ENCODE measurements around the gene ATG10.

Gene ATG10

DNA sequence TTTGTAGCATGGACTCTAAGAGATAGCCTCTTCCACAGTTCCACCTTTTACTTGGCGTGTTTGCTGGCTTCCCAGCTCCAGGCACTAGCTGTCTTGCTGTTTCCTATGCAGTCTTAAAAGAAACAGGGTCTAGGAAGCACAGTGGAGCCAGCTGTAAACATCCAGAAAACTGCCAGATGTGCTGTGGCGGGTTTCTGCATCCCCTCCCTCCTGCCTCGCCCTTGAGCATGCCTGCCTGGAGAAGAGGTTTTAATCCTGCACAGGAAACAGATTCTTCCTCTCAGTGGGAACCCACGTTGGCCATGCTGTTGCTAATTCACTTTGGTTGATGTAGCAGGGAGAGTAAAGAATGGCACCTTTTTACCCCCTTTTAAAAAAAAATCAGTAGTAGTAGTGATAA, 185.1 kb downstream of the ATG10 start:
- TF ChIP-seq POLR2AphosphoS5 (IDR thresholded peaks at IDR 0.05; ENCODE audit: low read depth, low read length): no peak
- TF ChIP-seq, protein P1, sequence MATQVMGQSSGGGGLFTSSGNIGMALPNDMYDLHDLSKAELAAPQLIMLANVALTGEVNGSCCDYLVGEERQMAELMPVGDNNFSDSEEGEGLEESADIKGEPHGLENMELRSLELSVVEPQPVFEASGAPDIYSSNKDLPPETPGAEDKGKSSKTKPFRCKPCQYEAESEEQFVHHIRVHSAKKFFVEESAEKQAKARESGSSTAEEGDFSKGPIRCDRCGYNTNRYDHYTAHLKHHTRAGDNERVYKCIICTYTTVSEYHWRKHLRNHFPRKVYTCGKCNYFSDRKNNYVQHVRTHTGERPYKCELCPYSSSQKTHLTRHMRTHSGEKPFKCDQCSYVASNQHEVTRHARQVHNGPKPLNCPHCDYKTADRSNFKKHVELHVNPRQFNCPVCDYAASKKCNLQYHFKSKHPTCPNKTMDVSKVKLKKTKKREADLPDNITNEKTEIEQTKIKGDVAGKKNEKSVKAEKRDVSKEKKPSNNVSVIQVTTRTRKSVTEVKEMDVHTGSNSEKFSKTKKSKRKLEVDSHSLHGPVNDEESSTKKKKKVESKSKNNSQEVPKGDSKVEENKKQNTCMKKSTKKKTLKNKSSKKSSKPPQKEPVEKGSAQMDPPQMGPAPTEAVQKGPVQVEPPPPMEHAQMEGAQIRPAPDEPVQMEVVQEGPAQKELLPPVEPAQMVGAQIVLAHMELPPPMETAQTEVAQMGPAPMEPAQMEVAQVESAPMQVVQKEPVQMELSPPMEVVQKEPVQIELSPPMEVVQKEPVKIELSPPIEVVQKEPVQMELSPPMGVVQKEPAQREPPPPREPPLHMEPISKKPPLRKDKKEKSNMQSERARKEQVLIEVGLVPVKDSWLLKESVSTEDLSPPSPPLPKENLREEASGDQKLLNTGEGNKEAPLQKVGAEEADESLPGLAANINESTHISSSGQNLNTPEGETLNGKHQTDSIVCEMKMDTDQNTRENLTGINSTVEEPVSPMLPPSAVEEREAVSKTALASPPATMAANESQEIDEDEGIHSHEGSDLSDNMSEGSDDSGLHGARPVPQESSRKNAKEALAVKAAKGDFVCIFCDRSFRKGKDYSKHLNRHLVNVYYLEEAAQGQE (IDR thresholded peaks at IDR 0.05; ENCODE audit: insufficient read depth in 1 of 2, low read depth in 2 of 2, low read length in 2 of 2): no peak
- no peak for TF ChIP-seq TAF1 (IDR thresholded peaks at IDR 0.05; ENCODE audit: borderline replicate concordance, insufficient read depth, low read length)
- TF ChIP-seq FOXP2 (optimal IDR thresholded peaks at IDR 0.05; ENCODE audit: borderline replicate concordance, extremely low read depth, extremely low read length, insufficient read depth): no peak
- no peak for TF ChIP-seq SIN3A (IDR thresholded peaks at IDR 0.05; ENCODE audit: borderline replicate concordance, insufficient read depth, low read length)

DNA sequence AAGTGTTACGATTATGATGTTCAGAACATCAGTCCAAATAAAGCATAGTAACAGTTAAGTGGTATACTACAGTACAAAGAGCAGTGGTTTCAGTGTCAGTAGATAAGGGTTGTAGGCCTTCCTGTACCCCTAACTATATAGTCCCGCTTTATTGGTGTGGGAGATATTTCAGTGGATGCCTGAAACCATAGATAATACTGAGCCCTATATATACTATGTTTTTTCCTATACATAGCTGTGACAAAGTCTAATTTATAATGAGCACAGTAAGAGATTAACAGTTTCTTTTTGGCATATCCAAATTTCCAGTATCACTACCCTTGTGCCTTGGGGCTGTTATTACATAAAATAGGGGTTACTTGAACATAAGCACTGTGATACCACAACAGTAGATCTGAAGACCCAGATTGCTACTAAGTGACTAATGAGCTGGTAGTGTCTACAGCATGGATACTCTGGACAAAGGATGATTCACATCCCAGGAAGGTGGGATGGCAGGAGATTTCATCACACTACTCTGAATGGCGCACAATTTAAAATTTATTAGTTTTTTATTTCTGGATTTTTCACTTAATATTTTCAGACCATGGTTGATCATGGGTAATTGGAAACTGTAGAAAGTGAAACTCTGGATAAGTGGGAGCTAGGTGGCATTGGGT, 187.1 kb downstream of the ATG10 start:
- TF ChIP-seq SIN3A (IDR thresholded peaks at IDR 0.05; ENCODE audit: borderline replicate concordance, insufficient read depth, low read length) (no peak), FOXP2 (optimal IDR thresholded peaks at IDR 0.05; ENCODE audit: borderline replicate concordance, extremely low read depth, extremely low read length, insufficient read depth) (no peak), POLR2AphosphoS5 (IDR thresholded peaks at IDR 0.05; ENCODE audit: low read depth, low read length) (no peak), TAF1 (IDR thresholded peaks at IDR 0.05; ENCODE audit: borderline replicate concordance, insufficient read depth, low read length) (no peak)
- TF ChIP-seq, protein P1 (IDR thresholded peaks at IDR 0.05; ENCODE audit: insufficient read depth in 1 of 2, low read depth in 2 of 2, low read length in 2 of 2): no peak

DNA sequence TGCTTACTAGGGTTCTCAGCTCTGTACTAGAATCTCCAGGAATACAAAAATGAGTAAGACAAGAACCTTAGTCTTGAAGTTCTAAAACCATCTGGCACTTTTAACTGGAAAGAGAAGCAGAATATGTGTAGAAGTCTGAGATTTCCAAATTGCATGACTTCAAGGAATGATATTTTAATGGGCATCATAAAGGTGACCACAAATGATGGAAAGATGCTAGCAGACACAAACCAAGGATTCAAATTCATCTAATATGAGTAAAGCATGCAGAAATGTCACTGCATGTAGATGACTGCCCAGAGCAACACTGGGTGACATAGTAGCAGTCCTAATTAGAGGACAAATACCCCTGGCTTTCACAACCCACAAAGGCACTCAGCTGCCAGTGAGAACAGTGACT, 189.1 kb downstream of the ATG10 start:
- TF ChIP-seq TAF1 (IDR thresholded peaks at IDR 0.05; ENCODE audit: borderline replicate concordance, insufficient read depth, low read length) (no peak), POLR2AphosphoS5 (IDR thresholded peaks at IDR 0.05; ENCODE audit: low read depth, low read length) (no peak), SIN3A (IDR thresholded peaks at IDR 0.05; ENCODE audit: borderline replicate concordance, insufficient read depth, low read length) (no peak), FOXP2 (optimal IDR thresholded peaks at IDR 0.05; ENCODE audit: borderline replicate concordance, extremely low read depth, extremely low read length, insufficient read depth) (no peak)
- TF ChIP-seq, protein P1 (IDR thresholded peaks at IDR 0.05; ENCODE audit: insufficient read depth in 1 of 2, low read depth in 2 of 2, low read length in 2 of 2): no peak

DNA sequence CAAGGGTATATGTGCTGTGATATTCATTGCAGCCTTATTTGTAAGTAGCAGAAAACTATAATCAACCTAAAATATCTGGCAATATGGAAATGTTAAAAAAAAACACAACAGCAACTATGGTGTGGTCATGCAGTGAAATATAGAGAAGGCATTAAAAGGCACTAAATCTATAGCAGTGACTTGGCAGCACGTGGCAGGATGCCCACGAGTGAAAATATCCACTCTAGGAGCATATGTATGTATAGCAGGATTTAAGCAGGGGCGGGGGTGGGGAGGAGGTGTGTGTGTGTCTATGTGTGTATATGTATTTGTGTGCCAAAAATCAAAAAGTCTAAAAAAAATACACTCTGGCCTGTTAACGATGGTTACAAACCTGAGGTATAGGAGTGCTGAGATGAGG, 190.8 kb downstream of the ATG10 start:
- TF ChIP-seq, protein P1 (IDR thresholded peaks at IDR 0.05; ENCODE audit: insufficient read depth in 1 of 2, low read depth in 2 of 2, low read length in 2 of 2): no peak
- TF ChIP-seq TAF1 (IDR thresholded peaks at IDR 0.05; ENCODE audit: borderline replicate concordance, insufficient read depth, low read length) (no peak), SIN3A (IDR thresholded peaks at IDR 0.05; ENCODE audit: borderline replicate concordance, insufficient read depth, low read length) (no peak), POLR2AphosphoS5 (IDR thresholded peaks at IDR 0.05; ENCODE audit: low read depth, low read length) (no peak), FOXP2 (optimal IDR thresholded peaks at IDR 0.05; ENCODE audit: borderline replicate concordance, extremely low read depth, extremely low read length, insufficient read depth) (no peak)
